Neural crest cell (in vitro differentiated cells): Measurements from ENCODE around the gene C6. TPM values are rescaled to one million over a fixed set of nuclear protein-coding genes. Genes with fewer than 3 reads are reported as not detected.
"Not testable (repeated sequence)": the region's sequence is repeated elsewhere in the genome, so short reads cannot be mapped to it uniquely, and the experiment has no call there.

Experiments
- DNase-seq: peaks from one replicate; pipeline ENCODE4 v3.0.0; 2021; ENCODE audit warnings: low read depth, mixed read lengths, low spot score
- H3K27ac Mint-ChIP-seq: one replicate; pipeline ENCODE4 v1.8.0; 2021; ENCODE audit warnings: mild to moderate bottlenecking, mixed read lengths; ENCODE audit not compliant: unreplicated experiment
- H3K27me3 Mint-ChIP-seq: 2 replicates; pipeline ENCODE4 v1.8.0; 2021; ENCODE audit warnings: low read depth, mild to moderate bottlenecking, mixed read lengths
- H3K36me3 Mint-ChIP-seq: 2 replicates; pipeline ENCODE4 v1.8.0; 2021; ENCODE audit warnings: low read depth, mild to moderate bottlenecking, mixed read lengths
- H3K4me1 Mint-ChIP-seq: 2 replicates; pipeline ENCODE4 v1.8.0; 2021; ENCODE audit warnings: mixed read lengths
- H3K4me3 Mint-ChIP-seq: one replicate; pipeline ENCODE4 v1.8.0; 2021; ENCODE audit warnings: mild to moderate bottlenecking, mixed read lengths
- H3K9me3 Mint-ChIP-seq: 2 replicates; pipeline ENCODE4 v1.8.0; 2021; ENCODE audit warnings: mixed read lengths
- CTCF ChIP-seq: fragments of 200-600 bp; sonication (generic); conservative IDR thresholded peaks from 2 replicates; pipeline ENCODE4 v1.5.0; 2021; ENCODE audit warnings: antibody characterized with exemption, mild to moderate bottlenecking
- total RNA-seq: library from RNA; stranded (reverse); gene quantifications from 2 replicates; pipeline ENCODE4 v1.2.1, GENCODE V29; 2021

The C6 gene
- total RNA-seq, 1 donor from 2014 or later: not detected

GRCh38 chr5:41191249-41191648 lies 22.1 kb downstream of the C6 start:
- H3K9me3 Mint-ChIP-seq: no peaks in the 10 kb centered on the region
- no peaks in the 10 kb centered on the region for H3K36me3 Mint-ChIP-seq
- DNase-seq: no peak
- no peaks in the 10 kb centered on the region for H3K4me1 Mint-ChIP-seq
- no peak overlapping the region for H3K4me3 Mint-ChIP-seq
- no peaks in the 10 kb centered on the region for H3K27me3 Mint-ChIP-seq
- no peak overlapping the region for H3K27ac Mint-ChIP-seq
- TF ChIP-seq CTCF: no peak

- no peak overlapping the region for H3K27ac Mint-ChIP-seq
- no peaks in the 10 kb centered on the region for H3K27me3 Mint-ChIP-seq
- no peak overlapping the region for H3K4me3 Mint-ChIP-seq
- no peaks in the 10 kb centered on the region for H3K4me1 Mint-ChIP-seq
- no peaks in the 10 kb centered on the region for H3K9me3 Mint-ChIP-seq
- no peaks in the 10 kb centered on the region for H3K36me3 Mint-ChIP-seq
- no peak for TF ChIP-seq CTCF
- DNase-seq: no peak
These were observed 27.2 kb downstream of the C6 start for GRCh38 chr5:41186143-41186542.

GRCh38 chr5:41183331-41183730 lies 30.0 kb downstream of the C6 start:
- H3K27me3 Mint-ChIP-seq, H3K27ac Mint-ChIP-seq, H3K9me3 Mint-ChIP-seq, H3K36me3 Mint-ChIP-seq, DNase-seq, H3K4me1 Mint-ChIP-seq, H3K4me3 Mint-ChIP-seq: not testable (repeated sequence)

- Mint-ChIP-seq H3K4me1 (no peaks in the 10 kb centered on the region), H3K27me3 (no peaks in the 10 kb centered on the region), H3K27ac (no peak overlapping the region), H3K36me3 (no peaks in the 10 kb centered on the region), H3K9me3 (no peaks in the 10 kb centered on the region), H3K4me3 (no peak overlapping the region)
- TF ChIP-seq CTCF: no peak
- no peak for DNase-seq
These were observed 30.7 kb downstream of the C6 start for GRCh38 chr5:41182666-41183065.

- no peak for DNase-seq
- no peak for TF ChIP-seq CTCF
- Mint-ChIP-seq H3K4me1 (no peaks in the 10 kb centered on the region), H3K27me3 (no peaks in the 10 kb centered on the region), H3K36me3 (no peaks in the 10 kb centered on the region), H3K4me3 (no peak overlapping the region), H3K27ac (no peak overlapping the region), H3K9me3 (no peaks in the 10 kb centered on the region)
These were observed 31.4 kb downstream of the C6 start for GRCh38 chr5:41181691-41182564.

GRCh38 chr5:41176952-41177351 lies 36.4 kb downstream of the C6 start:
- Mint-ChIP-seq H3K4me3 (no peak overlapping the region), H3K27ac (no peak overlapping the region), H3K4me1 (no peaks in the 10 kb centered on the region), H3K36me3 (no peaks in the 10 kb centered on the region), H3K9me3 (no peaks in the 10 kb centered on the region), H3K27me3 (peaks cover 4% of the 10 kb centered on the region)
- TF ChIP-seq CTCF: no peak
- no peak for DNase-seq
